NCI-H1105 (cell line): ENCODE measurements around the gene CEP70.
"Not testable (repeated sequence)": the region's sequence is repeated elsewhere in the genome, so short reads cannot be mapped to it uniquely, and the experiment has no call there.

Experiments
- DNase-seq: peaks from one replicate; lab custom pipeline; 2025; lab: John Stamatoyannopoulos, UW

CEP70 gene

GRCh38 chr3:138509586-138509985 lies 84.5 kb downstream of the CEP70 start:
- DNase-seq = no peak

- no peak for DNase-seq
These were observed 86.5 kb downstream of the CEP70 start for GRCh38 chr3:138507524-138507923.

GRCh38 chr3:138498991-138499390 lies 95.1 kb downstream of the CEP70 start:
- DNase-seq = no peak

- DNase-seq = no peak
These were observed 96.2 kb downstream of the CEP70 start for GRCh38 chr3:138497851-138498250.

- DNase-seq = no peak
These were observed 97.0 kb downstream of the CEP70 start for GRCh38 chr3:138497021-138497420.

GRCh38 chr3:138496436-138496835 lies 97.6 kb downstream of the CEP70 start:
- no peak for DNase-seq

- not testable (repeated sequence) for DNase-seq
These were observed 98.4 kb downstream of the CEP70 start for GRCh38 chr3:138495638-138496037.

GRCh38 chr3:138494607-138494929 lies 99.5 kb downstream of the CEP70 start:
- no peak for DNase-seq

- no peak for DNase-seq
These were observed 100.1 kb downstream of the CEP70 start for GRCh38 chr3:138493804-138494606.

GRCh38 chr3:138492980-138493675 lies 100.9 kb downstream of the CEP70 start:
- DNase-seq = no peak

- DNase-seq = no peak
These were observed 102.1 kb downstream of the CEP70 start for GRCh38 chr3:138491971-138492370.

- DNase-seq = not testable (repeated sequence)
These were observed 107.5 kb downstream of the CEP70 start for GRCh38 chr3:138486580-138486979.

- DNase-seq = not testable (repeated sequence)
These were observed 109.4 kb downstream of the CEP70 start for GRCh38 chr3:138484672-138485071.

GRCh38 chr3:138479438-138479863 lies 114.6 kb downstream of the CEP70 start:
- DNase-seq = peak; percentile 54

- no peak for DNase-seq
These were observed 116.3 kb downstream of the CEP70 start for GRCh38 chr3:138477801-138478200.

GRCh38 chr3:138477120-138477519 lies 116.9 kb downstream of the CEP70 start:
- no peak for DNase-seq

- no peak for DNase-seq
These were observed 117.5 kb downstream of the CEP70 start for GRCh38 chr3:138476526-138476925.

- DNase-seq = peak; percentile 43
These were observed 119.9 kb downstream of the CEP70 start for GRCh38 chr3:138474163-138474562.

GRCh38 chr3:138473391-138473790 lies 120.7 kb downstream of the CEP70 start:
- DNase-seq = no peak

GRCh38 chr3:138472141-138472825 lies 121.8 kb downstream of the CEP70 start:
- no peak for DNase-seq

GRCh38 chr3:138471481-138471880 lies 122.6 kb downstream of the CEP70 start:
- DNase-seq = no peak

- DNase-seq = no peak
These were observed 123.4 kb downstream of the CEP70 start for GRCh38 chr3:138470687-138471086.

GRCh38 chr3:138469874-138470273 lies 124.2 kb downstream of the CEP70 start:
- DNase-seq = no peak
